HCT116 (cell line): ENCODE measurements around the gene NEURL1. TPM values are rescaled to one million over a fixed set of nuclear protein-coding genes. Genes with fewer than 3 reads are reported as not detected.

Experiments
- ATAC-seq: fragments of 200-7000 bp; cut with Tn5 transposase; 2 replicates; pipeline ENCODE4 v1.9.1; 2020; ENCODE audit warnings: mild to moderate bottlenecking, moderate library complexity
- BruUV-seq: library from RNA; stranded (reverse); fragments of 400-500 nt; replicated peaks from 2 replicates; lab custom pipeline; 2021; lab: Mats Ljungman, UMichigan
- CTCF ChIA-PET: fragments of 300-600 bp; sonication (Branson Sonifier 250); formaldehyde crosslinking; loops from one replicate; lab custom pipeline; 2021; ENCODE audit warnings: antibody characterized with exemption; lab: Charles Lee
- POLR2A ChIA-PET: fragments of 300-600, 350-600 bp; sonication (Branson Sonifier 250); formaldehyde crosslinking; loops from one replicate; lab custom pipeline; 2021; ENCODE audit warnings: antibody characterized with exemption; lab: Charles Lee
- RAD21 ChIA-PET, 2 experiments: fragments of 300-600 bp; sonication (Branson Sonifier 250); formaldehyde crosslinking; loops; one replicate each; lab custom pipeline; 2023; ENCODE audit warnings: low total read pairs in 2 of 2; ENCODE audit not compliant: uncharacterized antibody in 2 of 2, unreplicated experiment in 2 of 2, low non-redundant PET in 1 of 2; lab: Charles Lee
- DNase-seq: peaks from one replicate; pipeline ENCODE4 v3.0.0-alpha.2; 2010; ENCODE audit warnings: low read depth, low spot score
- H2AFZ ChIP-seq: fragments of 200-600 bp; shearing (Covaris generic), sonication (generic); 2 replicates; pipeline ENCODE4 v1.6.1; 2017; ENCODE audit warnings: low read depth, mixed run types, mixed read lengths, antibody characterized with exemption, low read length; ENCODE audit not compliant: poor library complexity, severe bottlenecking
- H3K27ac ChIP-seq: 2 replicates; pipeline ENCODE4 v1.5.1; 2012; ENCODE audit warnings: low read depth, low read length
- H3K27me3 ChIP-seq: fragments of 200-600 bp; sonication (generic); 2 replicates; pipeline ENCODE4 v1.6.1; 2016; ENCODE audit warnings: mixed run types, low read length, mixed read lengths; ENCODE audit not compliant: insufficient read depth
- H3K36me3 ChIP-seq, 2 experiments: fragments of 200-500 bp in 1 of 2; fragments of 200-600 bp in 1 of 2; sonication (Bioruptor generic) in 1 of 2; sonication (generic) in 1 of 2; 2 replicates each; pipeline versions ENCODE4 v1.5.1 to v1.6.1; 2014 to 2016; ENCODE audit warnings: low read length in 2 of 2, inconsistent platforms in 1 of 2, mixed read lengths in 1 of 2, mixed run types in 1 of 2; ENCODE audit not compliant: insufficient read depth in 2 of 2, control insufficient read depth in 1 of 2
- H3K4me1 ChIP-seq, 2 experiments: fragments of 200-600 bp in 1 of 2; sonication (generic) in 1 of 2; 2 replicates each; pipeline versions ENCODE4 v1.5.1 to v1.6.1; 2012 to 2017; ENCODE audit warnings: low read length in 2 of 2, inconsistent platforms in 1 of 2, mild to moderate bottlenecking in 1 of 2, mixed read lengths in 1 of 2, mixed run types in 1 of 2, moderate library complexity in 1 of 2; ENCODE audit not compliant: insufficient read depth in 2 of 2, control insufficient read depth in 1 of 2
- H3K4me2 ChIP-seq: fragments of 200-600 bp; sonication (generic); 2 replicates; pipeline ENCODE4 v1.6.1; 2017; ENCODE audit warnings: mixed run types, low read length, mixed read lengths
- H3K4me3 ChIP-seq, 2 experiments: fragments of 200-600 bp in 1 of 2; sonication (generic) in 1 of 2; replicated peaks in 1 of 2; 2 replicates each; pipeline ENCODE4 v1.5.1; 2011 to 2016; ENCODE audit warnings: low read length in 2 of 2, control low read depth in 1 of 2, low read depth in 1 of 2, mild to moderate bottlenecking in 1 of 2, mixed read lengths in 1 of 2, mixed run types in 1 of 2
- H3K79me2 ChIP-seq: fragments of 200-600 bp; sonication (generic); 2 replicates; pipeline ENCODE4 v1.6.1; 2017; ENCODE audit warnings: mild to moderate bottlenecking, mixed run types, low read length, moderate library complexity, mixed read lengths; ENCODE audit not compliant: insufficient read depth
- H3K9ac ChIP-seq: fragments of 200-600 bp; sonication (generic); 2 replicates; pipeline ENCODE4 v1.6.1; 2016; ENCODE audit warnings: low read length, mixed read lengths
- H3K9me2 ChIP-seq: fragments of 200-600 bp; sonication (generic), shearing (Covaris generic); 2 replicates; pipeline ENCODE4 v1.6.1; 2017; ENCODE audit warnings: mixed run types, mild to moderate bottlenecking, moderate library complexity; ENCODE audit not compliant: insufficient read depth
- H3K9me3 ChIP-seq, 2 experiments: fragments of 200-500 bp in 1 of 2; fragments of 200-600 bp in 1 of 2; sonication (Bioruptor generic) in 1 of 2; sonication (generic) in 1 of 2; 2 replicates each; pipeline ENCODE4 v1.6.1; 2014 to 2017; ENCODE audit warnings: low read length in 2 of 2, mixed read lengths in 2 of 2, inconsistent platforms in 1 of 2, low read depth in 1 of 2, mild to moderate bottlenecking in 1 of 2, mixed run types in 1 of 2, moderate library complexity in 1 of 2; ENCODE audit not compliant: control insufficient read depth in 1 of 2, insufficient read depth in 1 of 2
- H4K20me1 ChIP-seq: fragments of 200-600 bp; sonication (generic), shearing (Covaris generic); 2 replicates; pipeline ENCODE4 v1.6.1; 2017; ENCODE audit warnings: mixed run types, mild to moderate bottlenecking, moderate library complexity; ENCODE audit not compliant: insufficient read depth
- ATF3 ChIP-seq: IDR thresholded peaks from 2 replicates; pipeline ENCODE4 v1.6.1; 2012
- CEBPB ChIP-seq: IDR thresholded peaks from 2 replicates; pipeline ENCODE4 v1.6.1; 2012; ENCODE audit warnings: low read depth
- EGR1 ChIP-seq: IDR thresholded peaks from 2 replicates; pipeline ENCODE4 v1.6.1; 2012; ENCODE audit warnings: low read depth
- EZH2 ChIP-seq: fragments of 200-600 bp; sonication (generic); IDR thresholded peaks from 2 replicates; pipeline ENCODE4 v1.6.1; 2017; ENCODE audit warnings: antibody characterized with exemption, mixed run types
- EZH2phosphoT487 ChIP-seq: fragments of 200-600 bp; IDR thresholded peaks from 2 replicates; pipeline ENCODE4 v1.6.1; 2018; ENCODE audit warnings: antibody characterized with exemption, borderline replicate concordance
- JUND ChIP-seq: IDR thresholded peaks from 2 replicates; pipeline ENCODE4 v1.6.1; 2012
- POLR2A ChIP-seq: IDR thresholded peaks from 2 replicates; pipeline ENCODE4 v1.7.0; 2011; ENCODE audit warnings: borderline replicate concordance; ENCODE audit not compliant: insufficient read depth, insufficient read length; ENCODE audit errors: extremely low read depth
- RAD21 ChIP-seq: IDR thresholded peaks from 2 replicates; pipeline ENCODE4 v1.6.1; 2012; ENCODE audit warnings: low read depth, mild to moderate bottlenecking
- SIN3A ChIP-seq: IDR thresholded peaks from 2 replicates; pipeline ENCODE4 v1.6.1; 2012; ENCODE audit warnings: low read depth
- SP1 ChIP-seq: IDR thresholded peaks from 2 replicates; pipeline ENCODE4 v1.6.1; 2012; ENCODE audit warnings: low read depth
- YY1 ChIP-seq: IDR thresholded peaks from 2 replicates; pipeline ENCODE4 v1.6.1; 2011; ENCODE audit warnings: low read length, low read depth, moderate library complexity, mild to moderate bottlenecking; ENCODE audit not compliant: insufficient replicate concordance; ENCODE audit errors: extremely low read depth
- ZFX ChIP-seq: fragments of 450-650 bp; IDR thresholded peaks from 2 replicates; pipeline ENCODE4 v1.6.1; 2017
- ZNF274 ChIP-seq: fragments of 200-500 bp; sonication (Bioruptor generic); IDR thresholded peaks from 2 replicates; pipeline ENCODE4 v1.6.1; 2014; ENCODE audit warnings: mild to moderate bottlenecking, low read depth, low read length, inconsistent platforms
- intact Hi-C: fragments of 100-400 bp; cut with micrococcal nuclease; formaldehyde crosslinking; loops from 2 replicates; pipeline ENCODE4 v1.10.0; 2022
- total RNA-seq: library from RNA; stranded (reverse); gene quantifications from one replicate; pipeline ENCODE4 v1.2.1, GENCODE V29; 2021; ENCODE audit not compliant: unreplicated experiment
- TF ChIP-seq, protein P1 (sequence below): IDR thresholded peaks from 2 replicates; pipeline ENCODE4 v1.6.1; 2011; ENCODE audit warnings: mild to moderate bottlenecking, low read length, moderate library complexity; ENCODE audit not compliant: insufficient replicate concordance; ENCODE audit errors: extremely low read depth
- TF ChIP-seq, protein P2 (sequence below), 3 experiments: fragments of 200-600 bp in 1 of 3; sonication (generic) in 1 of 3; IDR thresholded peaks in 2 of 3; conservative IDR thresholded peaks in 1 of 3; 2 replicates each; pipeline ENCODE4 v1.5.1; 2012 to 2017; ENCODE audit warnings: low read depth in 2 of 3, low read length in 2 of 3, antibody characterized with exemption in 1 of 3, borderline replicate concordance in 1 of 3, control low read depth in 1 of 3, mild to moderate bottlenecking in 1 of 3, mixed read lengths in 1 of 3, mixed run types in 1 of 3, moderate library complexity in 1 of 3; ENCODE audit not compliant: insufficient read depth in 1 of 3

NEURL1 gene
- total RNA-seq, 1 experiment from 2014 or later = 1.4 TPM

GRCh38 chr10:103582331-103583123 lies 89.0 kb downstream of the NEURL1 start:
- ChIA-PET POLR2A (no interaction called here), RAD21 (no interaction called here), CTCF (interaction anchor here (1.0 to 2.2 kb wide), 3 partner anchors 11 to 18 kb away, joined by 3 to 9 read pairs (median 5); no protein-coding TSS in a partner anchor)
- no peak overlapping the region for H3K27ac ChIP-seq
- no peak overlapping the region for H3K9ac ChIP-seq
- H3K9me2 ChIP-seq = no peaks in the 10 kb centered on the region
- H2AFZ ChIP-seq = no peak overlapping the region
- no peaks in the 10 kb centered on the region for H3K27me3 ChIP-seq
- BruUV-seq = no TSS peak
- H3K79me2 ChIP-seq = no peaks in the 10 kb centered on the region
- intact Hi-C loops = no loop called here
- no peak for ATAC-seq
- H3K4me1 ChIP-seq = no peaks in the 10 kb centered on the region
- TF ChIP-seq POLR2A = no peak
- no peak for TF ChIP-seq YY1
- no peak for TF ChIP-seq RAD21
- no peak for TF ChIP-seq ZNF274
- no peak for DNase-seq
- no peaks in the 10 kb centered on the region for H3K9me3 ChIP-seq
- H4K20me1 ChIP-seq = no peaks in the 10 kb centered on the region
- H3K4me3 ChIP-seq = no peak overlapping the region
- H3K36me3 ChIP-seq = no peaks in the 10 kb centered on the region
- H3K4me2 ChIP-seq = no peak overlapping the region

DNA sequence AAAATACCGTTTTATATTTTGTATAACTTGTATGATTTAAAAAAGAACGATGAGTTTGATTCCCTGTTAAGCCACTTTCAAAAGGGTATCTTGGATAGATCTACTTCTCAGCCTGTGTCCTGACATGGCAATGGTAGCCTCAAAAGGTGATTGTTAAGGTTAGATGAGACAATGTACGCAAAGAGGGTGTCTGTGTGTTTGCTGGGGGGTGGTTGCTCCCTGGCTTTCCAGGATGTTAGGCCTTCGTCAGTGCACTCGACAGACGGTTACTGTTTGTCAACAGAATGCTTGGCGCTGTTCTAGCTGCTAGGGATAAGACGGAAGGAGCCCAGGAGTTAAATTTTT lies 90.3 kb downstream of the NEURL1 start:
- no peak for TF ChIP-seq ZFX
- TF ChIP-seq ZNF274 = no peak
- TF ChIP-seq EGR1 = no peak
- no peak for TF ChIP-seq ATF3
- TF ChIP-seq, protein P1, sequence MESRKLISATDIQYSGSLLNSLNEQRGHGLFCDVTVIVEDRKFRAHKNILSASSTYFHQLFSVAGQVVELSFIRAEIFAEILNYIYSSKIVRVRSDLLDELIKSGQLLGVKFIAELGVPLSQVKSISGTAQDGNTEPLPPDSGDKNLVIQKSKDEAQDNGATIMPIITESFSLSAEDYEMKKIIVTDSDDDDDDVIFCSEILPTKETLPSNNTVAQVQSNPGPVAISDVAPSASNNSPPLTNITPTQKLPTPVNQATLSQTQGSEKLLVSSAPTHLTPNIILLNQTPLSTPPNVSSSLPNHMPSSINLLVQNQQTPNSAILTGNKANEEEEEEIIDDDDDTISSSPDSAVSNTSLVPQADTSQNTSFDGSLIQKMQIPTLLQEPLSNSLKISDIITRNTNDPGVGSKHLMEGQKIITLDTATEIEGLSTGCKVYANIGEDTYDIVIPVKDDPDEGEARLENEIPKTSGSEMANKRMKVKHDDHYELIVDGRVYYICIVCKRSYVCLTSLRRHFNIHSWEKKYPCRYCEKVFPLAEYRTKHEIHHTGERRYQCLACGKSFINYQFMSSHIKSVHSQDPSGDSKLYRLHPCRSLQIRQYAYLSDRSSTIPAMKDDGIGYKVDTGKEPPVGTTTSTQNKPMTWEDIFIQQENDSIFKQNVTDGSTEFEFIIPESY = no peak
- TF ChIP-seq, protein P2, sequence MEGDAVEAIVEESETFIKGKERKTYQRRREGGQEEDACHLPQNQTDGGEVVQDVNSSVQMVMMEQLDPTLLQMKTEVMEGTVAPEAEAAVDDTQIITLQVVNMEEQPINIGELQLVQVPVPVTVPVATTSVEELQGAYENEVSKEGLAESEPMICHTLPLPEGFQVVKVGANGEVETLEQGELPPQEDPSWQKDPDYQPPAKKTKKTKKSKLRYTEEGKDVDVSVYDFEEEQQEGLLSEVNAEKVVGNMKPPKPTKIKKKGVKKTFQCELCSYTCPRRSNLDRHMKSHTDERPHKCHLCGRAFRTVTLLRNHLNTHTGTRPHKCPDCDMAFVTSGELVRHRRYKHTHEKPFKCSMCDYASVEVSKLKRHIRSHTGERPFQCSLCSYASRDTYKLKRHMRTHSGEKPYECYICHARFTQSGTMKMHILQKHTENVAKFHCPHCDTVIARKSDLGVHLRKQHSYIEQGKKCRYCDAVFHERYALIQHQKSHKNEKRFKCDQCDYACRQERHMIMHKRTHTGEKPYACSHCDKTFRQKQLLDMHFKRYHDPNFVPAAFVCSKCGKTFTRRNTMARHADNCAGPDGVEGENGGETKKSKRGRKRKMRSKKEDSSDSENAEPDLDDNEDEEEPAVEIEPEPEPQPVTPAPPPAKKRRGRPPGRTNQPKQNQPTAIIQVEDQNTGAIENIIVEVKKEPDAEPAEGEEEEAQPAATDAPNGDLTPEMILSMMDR (IDR thresholded peaks at IDR 0.05 in 2 of 3, conservative IDR thresholded peaks at IDR 0.05 in 1 of 3; ENCODE audit: borderline replicate concordance in 1 of 3, insufficient read depth in 1 of 3, low read depth in 2 of 3, low read length in 2 of 3) = no peak
- no peak for TF ChIP-seq POLR2A
- no peak for TF ChIP-seq EZH2
- no peak for TF ChIP-seq SIN3A
- TF ChIP-seq EZH2phosphoT487 = no peak
- TF ChIP-seq CEBPB = no peak
- no peak for TF ChIP-seq SP1
- no peak for TF ChIP-seq YY1
- TF ChIP-seq JUND = no peak
- DNase-seq (no peak), ATAC-seq (no peak)
- intact Hi-C loops = no loop called here
- Histone ChIP-seq H3K9me3 (no peaks in the 10 kb centered on the region), H3K4me1 (no peaks in the 10 kb centered on the region), H3K79me2 (no peaks in the 10 kb centered on the region), H3K9me2 (no peaks in the 10 kb centered on the region), H3K9ac (no peak overlapping the region), H3K27ac (no peak overlapping the region), H3K4me2 (no peak overlapping the region), H3K4me3 (no peak overlapping the region), H4K20me1 (no peaks in the 10 kb centered on the region), H3K27me3 (no peaks in the 10 kb centered on the region), H2AFZ (no peak overlapping the region), H3K36me3 (no peaks in the 10 kb centered on the region)
- BruUV-seq = no TSS peak
- POLR2A ChIA-PET = no interaction called here
- CTCF ChIA-PET = interaction anchor here (1.0 kb wide), 1 partner anchor 20 kb away, joined by 3 read pairs; no protein-coding TSS in a partner anchor
- RAD21 ChIA-PET = no interaction called here
